Lower leg skin (tissue), 3 donors: ENCODE data around the gene DCAF11.

Experiments
- CTCF ChIP-seq, 3 donors: fragments of 450-650 bp; IDR thresholded peaks; one replicate each; pipeline ENCODE4 v1.5.1; 2016; ENCODE audit warnings: antibody characterized with exemption in 3 of 3, mild to moderate bottlenecking in 3 of 3, moderate library complexity in 2 of 3
- POLR2A ChIP-seq, 2 donors: fragments of 450-650 bp; IDR thresholded peaks; one replicate each; pipeline ENCODE4 v1.6.1; 2016 to 2017; ENCODE audit warnings: antibody characterized with exemption in 2 of 2, mild to moderate bottlenecking in 1 of 2, moderate library complexity in 1 of 2

DNA sequence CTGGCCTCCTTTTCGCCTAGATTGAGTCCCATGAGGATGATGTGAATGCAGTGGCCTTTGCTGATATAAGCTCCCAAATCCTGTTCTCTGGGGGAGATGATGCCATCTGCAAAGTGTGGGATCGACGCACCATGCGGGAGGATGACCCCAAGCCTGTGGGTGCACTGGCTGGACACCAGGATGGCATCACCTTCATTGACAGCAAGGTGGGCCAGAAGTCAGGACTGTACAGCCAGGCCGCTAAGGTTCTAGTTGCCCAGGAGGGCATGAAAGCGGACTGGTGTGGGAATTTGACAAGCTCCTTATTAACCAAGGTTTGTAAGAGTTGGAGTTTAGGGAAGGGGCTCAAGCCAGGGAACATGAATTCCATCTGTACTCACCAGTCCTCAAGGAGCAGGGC is 5.1 kb downstream of the DCAF11 start:
- TF ChIP-seq CTCF (IDR thresholded peaks at IDR 0.05): no peak
- no peak for TF ChIP-seq POLR2A (IDR thresholded peaks at IDR 0.05)
